ENCODE data around the gene RAD51B. TPM values are rescaled to one million over a fixed set of nuclear protein-coding genes. Genes with fewer than 3 reads are reported as not detected.

Gene RAD51B
- total RNA-seq, 6 donors from 2014 or later, result 10.6 to 63.9 (median 18.4) TPM

DNA sequence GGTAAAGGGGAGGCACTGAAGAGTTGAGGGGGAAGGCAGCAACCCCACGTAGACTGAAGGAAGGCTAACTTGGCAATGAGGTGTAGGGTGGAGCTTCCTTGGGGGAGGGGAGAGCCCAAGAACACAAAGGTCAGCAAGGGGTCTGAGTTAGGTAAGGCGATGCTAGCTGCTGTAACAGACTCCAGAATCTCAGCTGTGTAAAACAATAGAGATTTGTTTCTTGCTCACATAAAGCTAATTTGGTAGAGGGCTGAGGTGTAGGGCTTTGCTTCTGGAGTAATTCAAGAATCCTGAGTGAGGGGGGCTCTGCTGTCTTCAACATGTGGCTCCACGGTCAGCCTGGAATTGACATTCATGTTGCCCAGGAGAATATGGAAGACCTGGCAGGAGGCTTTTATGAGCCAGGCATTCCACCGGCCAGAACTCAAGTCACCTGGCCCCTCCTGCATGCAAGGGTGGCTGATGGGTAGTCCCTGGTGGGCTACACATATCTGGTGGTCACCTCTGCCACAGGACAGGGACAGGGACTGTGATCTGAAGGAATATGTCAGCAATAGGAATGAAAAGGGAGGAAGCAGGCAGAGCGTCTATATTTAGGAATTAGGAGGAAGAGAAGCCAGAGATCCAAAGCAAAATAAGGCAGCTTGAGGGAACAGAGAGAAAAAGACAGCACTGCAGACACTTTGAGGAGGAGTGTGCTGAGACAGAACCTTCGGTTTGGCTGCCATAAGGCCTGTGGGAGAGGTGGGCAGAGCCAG lies 819.6 kb downstream of the RAD51B start:
- Histone ChIP-seq H3K4me3 (no peak overlapping the region), H3K36me3 (no peaks in the 10 kb centered on the region), H3K9me3 (peaks cover 0 to 7% (median 0%) of the 10 kb centered on the region in 4 donors), H3K27me3 (no peaks in the 10 kb centered on the region), H3K4me1 (peaks cover 23 to 25% (median 24%) of the 10 kb centered on the region in 4 donors), H3K27ac (peak overlapping the region; percentile 53 to 80 (median 70))
- ATAC-seq (ENCODE audit: low FRiP score in 2 of 2) (no peak), DNase-seq (no peak)
- WGBS, 2 donors, result 55 to 68% methylated on average over 6 of the region's 6 CpGs
- no peak for TF ChIP-seq POLR2AphosphoS5 (IDR thresholded peaks at IDR 0.05)
- TF ChIP-seq, protein P1, sequence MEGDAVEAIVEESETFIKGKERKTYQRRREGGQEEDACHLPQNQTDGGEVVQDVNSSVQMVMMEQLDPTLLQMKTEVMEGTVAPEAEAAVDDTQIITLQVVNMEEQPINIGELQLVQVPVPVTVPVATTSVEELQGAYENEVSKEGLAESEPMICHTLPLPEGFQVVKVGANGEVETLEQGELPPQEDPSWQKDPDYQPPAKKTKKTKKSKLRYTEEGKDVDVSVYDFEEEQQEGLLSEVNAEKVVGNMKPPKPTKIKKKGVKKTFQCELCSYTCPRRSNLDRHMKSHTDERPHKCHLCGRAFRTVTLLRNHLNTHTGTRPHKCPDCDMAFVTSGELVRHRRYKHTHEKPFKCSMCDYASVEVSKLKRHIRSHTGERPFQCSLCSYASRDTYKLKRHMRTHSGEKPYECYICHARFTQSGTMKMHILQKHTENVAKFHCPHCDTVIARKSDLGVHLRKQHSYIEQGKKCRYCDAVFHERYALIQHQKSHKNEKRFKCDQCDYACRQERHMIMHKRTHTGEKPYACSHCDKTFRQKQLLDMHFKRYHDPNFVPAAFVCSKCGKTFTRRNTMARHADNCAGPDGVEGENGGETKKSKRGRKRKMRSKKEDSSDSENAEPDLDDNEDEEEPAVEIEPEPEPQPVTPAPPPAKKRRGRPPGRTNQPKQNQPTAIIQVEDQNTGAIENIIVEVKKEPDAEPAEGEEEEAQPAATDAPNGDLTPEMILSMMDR (IDR thresholded peaks at IDR 0.05), result no peak
- no peak for TF ChIP-seq EP300 (IDR thresholded peaks at IDR 0.05)
- TF ChIP-seq POLR2A (IDR thresholded peaks at IDR 0.05), result no peak

DNA sequence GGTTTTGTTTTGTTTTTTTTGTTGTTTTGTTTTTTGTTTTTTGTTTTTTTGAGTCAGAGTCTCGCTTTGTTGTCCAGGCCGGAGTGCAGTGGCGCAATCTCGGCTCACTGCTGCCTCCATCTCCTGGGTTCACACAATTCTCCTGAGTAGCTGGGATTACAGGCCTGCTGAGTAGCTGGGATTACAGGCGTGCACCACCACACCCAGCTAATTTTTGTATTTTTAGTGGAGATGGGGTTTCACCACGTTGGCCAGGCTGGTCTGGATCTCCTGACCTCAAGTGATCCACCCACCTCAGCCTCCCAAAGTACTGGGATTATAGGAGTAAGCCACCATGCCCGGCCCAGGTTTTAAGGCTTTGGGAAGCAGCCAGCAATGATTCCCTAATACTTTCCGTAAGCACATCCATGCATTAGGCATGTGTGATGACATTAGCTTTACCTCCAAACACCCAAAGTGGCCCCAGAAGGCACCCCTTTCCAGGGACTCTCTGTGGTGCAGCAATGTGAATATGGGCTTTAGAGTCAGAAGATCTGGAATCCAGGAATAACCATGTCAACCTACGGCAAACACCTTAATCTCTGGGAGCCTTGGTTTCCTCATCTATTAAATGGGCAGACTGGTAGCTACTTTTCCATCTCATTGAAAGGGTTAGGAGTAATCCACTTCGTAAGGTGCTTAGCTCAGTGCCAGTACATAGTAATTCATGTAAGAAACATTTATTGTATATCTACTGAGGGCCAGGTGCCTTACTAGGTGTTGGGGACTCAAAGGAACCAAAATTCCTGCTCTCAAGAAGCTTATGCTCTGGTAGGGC lies 820.4 kb downstream of the RAD51B start:
- peaks cover 22 to 23% (median 22%) of the 10 kb centered on the region in 4 donors for H3K4me1 ChIP-seq
- peaks cover 0 to 7% (median 0%) of the 10 kb centered on the region in 4 donors for H3K9me3 ChIP-seq
- no peaks in the 10 kb centered on the region for H3K27me3 ChIP-seq
- peak overlapping the region in 3 of 4 donors; percentile 66 to 80 (median 74) for H3K27ac ChIP-seq
- ATAC-seq (ENCODE audit: low FRiP score in 2 of 2) (no peak), DNase-seq (no peak)
- TF ChIP-seq EP300 (IDR thresholded peaks at IDR 0.05) (no peak), POLR2A (IDR thresholded peaks at IDR 0.05) (no peak), POLR2AphosphoS5 (IDR thresholded peaks at IDR 0.05) (no peak)
- TF ChIP-seq, protein P1 (IDR thresholded peaks at IDR 0.05), result no peak
- 91 to 96% methylated on average over 10 of the region's 10 CpGs for WGBS, 2 donors
- no peak overlapping the region for H3K4me3 ChIP-seq
- no peaks in the 10 kb centered on the region for H3K36me3 ChIP-seq

DNA sequence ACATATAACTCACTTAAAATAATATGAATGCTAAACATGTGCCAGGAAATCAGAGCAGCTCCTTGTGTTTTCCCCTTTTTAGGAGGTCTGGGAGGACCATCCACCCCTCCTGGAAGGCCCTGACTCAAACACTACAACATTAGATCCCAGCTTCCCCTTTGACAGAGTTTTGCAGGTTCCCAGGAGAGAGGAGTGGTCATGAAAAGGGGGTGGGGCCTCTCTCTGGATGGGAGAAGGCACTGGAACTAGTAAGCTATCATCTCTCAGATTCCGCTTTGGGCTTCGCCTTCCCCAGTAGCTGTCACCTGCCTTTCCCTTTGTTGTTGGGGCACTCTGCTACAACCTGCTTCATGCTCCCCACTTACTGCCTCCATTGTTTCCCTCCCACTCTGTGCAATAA lies 824.1 kb downstream of the RAD51B start:
- no peak for DNase-seq
- 97 to 100% methylated on average over 2 of the region's 2 CpGs for WGBS, 2 donors
- Histone ChIP-seq H3K4me1 (peaks cover 8 to 17% (median 11%) of the 10 kb centered on the region in 4 donors), H3K9me3 (peaks cover 0 to 7% (median 0%) of the 10 kb centered on the region in 4 donors), H3K4me3 (no peak overlapping the region), H3K36me3 (no peaks in the 10 kb centered on the region), H3K27me3 (no peaks in the 10 kb centered on the region), H3K27ac (no peak overlapping the region)
- no peak for TF ChIP-seq EP300 (IDR thresholded peaks at IDR 0.05)
- TF ChIP-seq, protein P1 (IDR thresholded peaks at IDR 0.05), result no peak
- no peak for ATAC-seq (ENCODE audit: low FRiP score in 2 of 2)

DNA sequence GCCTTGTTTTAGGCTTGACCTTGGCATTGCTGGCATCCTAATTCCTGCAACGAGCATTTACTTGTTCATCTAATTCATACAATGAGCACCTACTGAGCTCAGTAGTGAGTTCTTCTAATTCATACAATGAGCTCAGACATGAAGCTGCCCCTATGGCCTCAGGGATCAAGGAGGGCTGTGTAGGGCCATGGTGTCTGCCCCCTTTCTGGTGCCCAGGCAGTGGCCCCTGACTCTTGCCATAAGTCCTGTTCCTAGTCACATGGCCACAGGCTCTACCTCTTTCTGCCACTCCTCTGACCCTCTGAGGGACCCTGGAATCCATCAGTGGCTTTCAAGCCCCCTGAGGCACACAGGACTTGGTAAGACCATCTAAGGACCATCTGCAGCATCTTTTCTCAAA lies 824.5 kb downstream of the RAD51B start:
- Histone ChIP-seq H3K4me3 (no peak overlapping the region), H3K27ac (no peak overlapping the region), H3K9me3 (peaks cover 0 to 7% (median 0%) of the 10 kb centered on the region in 4 donors), H3K4me1 (peaks cover 4 to 14% (median 7%) of the 10 kb centered on the region in 4 donors), H3K36me3 (no peaks in the 10 kb centered on the region), H3K27me3 (no peaks in the 10 kb centered on the region)
- ATAC-seq (ENCODE audit: low FRiP score in 2 of 2) (no peak), DNase-seq (no peak)
- TF ChIP-seq, protein P1 (IDR thresholded peaks at IDR 0.05), result no peak
- TF ChIP-seq POLR2AphosphoS5 (IDR thresholded peaks at IDR 0.05) (no peak), EP300 (IDR thresholded peaks at IDR 0.05) (no peak), POLR2A (IDR thresholded peaks at IDR 0.05) (no peak)
- 86 to 100% methylated on average over 1 of the region's 1 CpG for WGBS, 2 donors

Data from upper lobe of left lung (tissue), 6 donors.